Ascending aorta (tissue), 2 donors: Measurements from ENCODE around the gene ZNF70. TPM values are rescaled to one million over a fixed set of nuclear protein-coding genes. Genes with fewer than 3 reads are reported as not detected.

ENCODE experiments used
- DNase-seq, 2 donors: peaks; one replicate each; pipeline ENCODE4 v3.0.0-alpha.2; 2019; ENCODE audit warnings: low spot score in 2 of 2
- H3K27ac ChIP-seq, 2 donors: fragments of 200-600 bp; sonication (generic); one replicate each; pipeline ENCODE4 v1.5.1; 2016 to 2017; ENCODE audit warnings: mild to moderate bottlenecking in 1 of 2
- H3K27me3 ChIP-seq: fragments of 200-600 bp; sonication (generic); one replicate; pipeline ENCODE4 v1.5.1; 2017
- H3K36me3 ChIP-seq, 2 donors: fragments of 200-600 bp; sonication (generic); one replicate each; pipeline ENCODE4 v1.5.1; 2016
- H3K4me1 ChIP-seq, 2 donors: fragments of 200-600 bp; sonication (generic); one replicate each; pipeline ENCODE4 v1.5.1; 2016 to 2017; ENCODE audit warnings: mild to moderate bottlenecking in 1 of 2
- H3K4me3 ChIP-seq, 2 donors: fragments of 200-600 bp; sonication (generic); one replicate each; pipeline ENCODE4 v1.5.1; 2016 to 2017; ENCODE audit warnings: mild to moderate bottlenecking in 1 of 2
- H3K9me3 ChIP-seq, 2 donors: fragments of 200-600 bp; sonication (generic); one replicate each; pipeline ENCODE4 v1.5.1; 2016
- CTCF ChIP-seq, 3 experiments: fragments of 200-600 bp in 2 of 3; fragments of 450-650 bp in 1 of 3; sonication (generic) in 2 of 3; IDR thresholded peaks; one replicate each; pipeline ENCODE4 v1.5.1; 2016 to 2019; ENCODE audit warnings: antibody characterized with exemption in 3 of 3, mild to moderate bottlenecking in 1 of 3, moderate library complexity in 1 of 3
- intact Hi-C: fragments of 100-400 bp; cut with DNase I; formaldehyde crosslinking; loops from one replicate; pipeline ENCODE4 v1.15.1; 2023
- total RNA-seq: library from RNA; depleted of rRNA; stranded (reverse); fragments of >200 nt; gene quantifications from one replicate; pipeline ENCODE4 v1.1.0, GENCODE V29; 2016

Gene ZNF70
- total RNA-seq, 1 donor from 2014 or later: 5.2 TPM

- intact Hi-C loops: no loop called here
- no peaks in the 10 kb centered on the region for H3K9me3 ChIP-seq
- DNase-seq: no peak
- no peak for TF ChIP-seq CTCF (IDR thresholded peaks at IDR 0.05)
- H3K36me3 ChIP-seq: no peaks in the 10 kb centered on the region
- no peak overlapping the region for H3K4me3 ChIP-seq
- H3K27ac ChIP-seq: no peak overlapping the region
- no peaks in the 10 kb centered on the region for H3K27me3 ChIP-seq
- H3K4me1 ChIP-seq: peaks cover 4 to 6% of the 10 kb centered on the region in 2 donors
Observed at GRCh38 chr22:23781511-23782183, 30.7 kb upstream of the ZNF70 start.

- TF ChIP-seq CTCF (IDR thresholded peaks at IDR 0.05): no peak
- intact Hi-C loops: no loop called here
- no peaks in the 10 kb centered on the region for H3K27me3 ChIP-seq
- no peaks in the 10 kb centered on the region for H3K36me3 ChIP-seq
- H3K4me1 ChIP-seq: peaks cover 0 to under 1% of the 10 kb centered on the region in 2 donors
- H3K27ac ChIP-seq: no peak overlapping the region
- H3K4me3 ChIP-seq: no peak overlapping the region
- H3K9me3 ChIP-seq: no peaks in the 10 kb centered on the region
- no peak for DNase-seq
Observed at GRCh38 chr22:23781065-23781464, 30.2 kb upstream of the ZNF70 start.

- Histone ChIP-seq H3K4me3 (no peak overlapping the region), H3K9me3 (no peaks in the 10 kb centered on the region), H3K4me1 (no peaks in the 10 kb centered on the region), H3K36me3 (no peaks in the 10 kb centered on the region), H3K27me3 (no peaks in the 10 kb centered on the region), H3K27ac (no peak overlapping the region)
- TF ChIP-seq CTCF (IDR thresholded peaks at IDR 0.05): no peak
- intact Hi-C loops: no loop called here
- no peak for DNase-seq
Observed at GRCh38 chr22:23780146-23780748, 29.3 kb upstream of the ZNF70 start.

- Histone ChIP-seq H3K4me1 (no peaks in the 10 kb centered on the region), H3K27me3 (no peaks in the 10 kb centered on the region), H3K27ac (no peak overlapping the region), H3K9me3 (no peaks in the 10 kb centered on the region), H3K36me3 (no peaks in the 10 kb centered on the region), H3K4me3 (no peak overlapping the region)
- intact Hi-C loops: no loop called here
- no peak for DNase-seq
- TF ChIP-seq CTCF (IDR thresholded peaks at IDR 0.05): no peak
Observed at GRCh38 chr22:23779731-23780130, 28.8 kb upstream of the ZNF70 start.

GRCh38 chr22:23779083-23779482 lies 28.2 kb upstream of the ZNF70 start:
- H3K36me3 ChIP-seq: no peaks in the 10 kb centered on the region
- no peak overlapping the region for H3K27ac ChIP-seq
- no peak for TF ChIP-seq CTCF (IDR thresholded peaks at IDR 0.05)
- H3K9me3 ChIP-seq: no peaks in the 10 kb centered on the region
- H3K4me3 ChIP-seq: no peak overlapping the region
- no peaks in the 10 kb centered on the region for H3K27me3 ChIP-seq
- H3K4me1 ChIP-seq: no peaks in the 10 kb centered on the region
- intact Hi-C loops: no loop called here
- no peak for DNase-seq
